HG03135 (cell line): Measurements from ENCODE around the gene DCP1B.
A peak's percentile ranks its signal among the peaks of the same experiment; 100 is the strongest.

ENCODE experiments used
- ATAC-seq: cut with Tn5 transposase; IDR thresholded peaks from one replicate; pipeline ENCODE4 v1.9.1; 2021; ENCODE audit warnings: mild to moderate bottlenecking, moderate library complexity; ENCODE audit not compliant: unreplicated experiment

The DCP1B gene

GRCh38 chr12:2004113-2004929 lies at the start of gene DCP1B:
Gene DCP1B (minus strand): TSS chr12:2004457. CDS start chr12:2004431, 26 bp downstream.
- peak; percentile 95 for ATAC-seq

GRCh38 chr12:2053691-2054090 lies 49.4 kb upstream of the DCP1B start:
- ATAC-seq, result no peak

- ATAC-seq, result no peak
Measured at GRCh38 chr12:2052826-2053678, 48.8 kb upstream of the DCP1B start, which contains the start of gene CACNA1C. Gene CACNA1C (plus strand): TSS chr12:2052987. CDS start chr12:2053563, 576 bp downstream.

- no peak for ATAC-seq
Measured at GRCh38 chr12:2051700-2052621, 47.7 kb upstream of the DCP1B start.

- ATAC-seq, result no peak
Measured at GRCh38 chr12:2049604-2050540, 45.6 kb upstream of the DCP1B start.

- no peak for ATAC-seq
Measured at GRCh38 chr12:2047752-2048151, 43.5 kb upstream of the DCP1B start.

GRCh38 chr12:2046957-2047356 lies 42.7 kb upstream of the DCP1B start:
- ATAC-seq, result no peak

- ATAC-seq, result no peak
Measured at GRCh38 chr12:2044165-2044564, 39.9 kb upstream of the DCP1B start.

- no peak for ATAC-seq
Measured at GRCh38 chr12:2043054-2043453, 38.8 kb upstream of the DCP1B start.

GRCh38 chr12:2039034-2039433 lies 34.8 kb upstream of the DCP1B start:
- ATAC-seq, result no peak

- no peak for ATAC-seq
Measured at GRCh38 chr12:2035431-2036055, 31.3 kb upstream of the DCP1B start.

GRCh38 chr12:2034633-2035430 lies 30.6 kb upstream of the DCP1B start:
- ATAC-seq, result peak; percentile 80

GRCh38 chr12:2032506-2032905 lies 28.2 kb upstream of the DCP1B start:
- no peak for ATAC-seq

- no peak for ATAC-seq
Measured at GRCh38 chr12:2029851-2030250, 25.6 kb upstream of the DCP1B start.

GRCh38 chr12:2027351-2027750 lies 23.1 kb upstream of the DCP1B start:
- ATAC-seq, result no peak

GRCh38 chr12:2023365-2023764 lies 19.1 kb upstream of the DCP1B start:
- no peak for ATAC-seq

GRCh38 chr12:2020511-2020910 lies 16.3 kb upstream of the DCP1B start:
- ATAC-seq, result no peak

GRCh38 chr12:2019126-2019525 lies 14.9 kb upstream of the DCP1B start:
- no peak for ATAC-seq
